Activated CD4-positive, alpha-beta T cell treated with anti-CD3 and anti-CD28 coated beads, Interleukin-2, amount 50 U/mL, for 4 hours (primary cell): ENCODE measurements around the gene FRMPD4.

Source experiments
- DNase-seq, 2 experiments: peaks; one replicate each; pipeline ENCODE4 v3.0.0-alpha.2; 2020

Gene FRMPD4

DNA sequence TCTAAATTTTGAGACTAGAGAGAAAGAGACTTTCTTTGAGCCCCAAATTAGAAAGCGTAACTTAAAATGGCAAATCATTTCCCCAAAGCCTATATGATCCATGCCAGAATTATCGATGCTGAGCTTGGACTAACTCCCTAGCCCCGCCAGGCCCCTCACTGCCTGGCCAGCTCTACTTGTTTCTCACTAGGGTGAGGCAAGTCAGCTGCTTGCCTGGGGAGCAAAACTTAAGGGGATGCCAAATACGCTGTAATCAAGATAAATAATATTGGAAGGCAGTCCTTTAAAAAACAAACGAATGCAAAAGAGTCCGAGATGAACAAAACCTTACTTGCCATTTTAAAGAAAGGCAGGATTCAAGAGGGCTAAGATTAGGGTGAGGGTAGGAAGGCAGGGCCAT is 236.0 kb downstream of the FRMPD4 start:
- no peak for DNase-seq

DNA sequence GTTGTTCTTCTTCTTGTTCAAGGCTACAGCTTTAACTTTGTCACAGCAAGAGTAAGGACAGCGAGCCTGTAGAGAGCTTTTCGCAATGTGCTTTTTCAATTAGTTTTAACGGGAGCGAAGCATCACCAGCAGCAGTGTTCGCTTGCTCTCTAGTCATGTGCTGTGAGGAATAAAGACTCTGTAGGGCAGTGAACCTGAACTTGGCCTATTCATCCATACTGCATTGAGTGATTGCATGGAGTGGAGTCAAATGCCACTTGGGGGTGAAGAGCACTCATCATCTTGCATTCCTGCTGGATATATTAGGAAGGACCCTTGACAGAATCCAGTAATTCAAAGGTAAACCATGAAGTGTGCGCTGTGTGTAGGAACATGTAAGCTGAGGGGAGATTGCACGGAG is 240.0 kb downstream of the FRMPD4 start:
- no peak for DNase-seq

DNA sequence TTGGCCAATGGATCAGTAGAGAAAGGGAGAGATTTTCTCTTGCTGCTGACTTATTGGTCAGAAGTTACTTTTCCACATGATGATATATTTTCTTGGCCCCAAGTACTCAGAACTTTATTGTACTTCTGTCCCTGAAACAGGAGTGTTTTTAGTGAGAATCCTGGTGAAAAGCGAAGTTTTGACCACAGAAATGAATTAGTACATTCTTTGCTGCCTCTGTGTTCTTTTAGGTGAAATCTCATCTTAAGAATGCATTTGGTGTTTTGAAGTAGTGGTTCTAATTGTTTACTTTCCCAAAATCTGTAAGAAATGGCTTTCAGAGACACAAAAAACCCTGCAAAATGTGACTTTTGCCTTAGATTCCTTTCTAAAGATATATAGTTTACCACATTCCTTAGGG is 240.4 kb downstream of the FRMPD4 start:
- no peak for DNase-seq

DNA sequence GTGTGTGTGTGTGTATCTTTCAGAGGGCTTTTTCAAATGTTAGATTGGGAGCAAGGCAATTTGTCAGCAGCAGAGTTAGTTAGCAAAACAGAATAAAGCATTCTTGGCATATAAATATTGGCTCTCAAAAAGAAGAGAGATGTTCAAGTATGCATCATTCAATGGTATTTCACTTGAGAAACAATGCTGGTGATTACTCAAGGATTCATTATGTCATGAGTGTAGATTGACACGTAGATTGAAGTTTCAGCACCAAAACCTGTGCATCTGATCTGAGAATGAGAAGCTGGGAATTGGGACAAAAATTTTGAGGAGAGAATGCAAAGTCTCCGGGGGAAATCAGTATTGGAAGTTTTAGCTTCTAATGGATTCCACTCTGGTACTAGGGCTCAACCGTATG is 241.4 kb downstream of the FRMPD4 start:
- no peak for DNase-seq

DNA sequence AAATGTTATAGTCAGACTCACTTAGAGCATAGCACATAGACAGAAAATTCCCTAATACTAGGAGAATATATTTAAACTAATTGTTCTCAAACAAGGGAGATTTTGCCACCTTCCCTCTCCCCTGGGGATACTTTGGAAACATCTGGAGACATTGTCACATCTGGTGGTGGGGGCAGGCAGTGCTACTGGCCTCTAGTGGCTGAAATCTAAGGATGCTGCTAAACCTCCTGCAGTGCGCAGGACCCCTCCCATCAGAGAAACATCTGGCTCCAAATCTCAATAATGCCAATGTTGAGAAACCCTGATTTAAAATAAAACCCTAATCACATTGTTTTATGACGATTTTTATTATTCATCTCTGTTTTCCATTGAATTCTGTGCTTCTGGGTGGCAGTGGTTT is 244.9 kb downstream of the FRMPD4 start:
- no peak for DNase-seq

DNA sequence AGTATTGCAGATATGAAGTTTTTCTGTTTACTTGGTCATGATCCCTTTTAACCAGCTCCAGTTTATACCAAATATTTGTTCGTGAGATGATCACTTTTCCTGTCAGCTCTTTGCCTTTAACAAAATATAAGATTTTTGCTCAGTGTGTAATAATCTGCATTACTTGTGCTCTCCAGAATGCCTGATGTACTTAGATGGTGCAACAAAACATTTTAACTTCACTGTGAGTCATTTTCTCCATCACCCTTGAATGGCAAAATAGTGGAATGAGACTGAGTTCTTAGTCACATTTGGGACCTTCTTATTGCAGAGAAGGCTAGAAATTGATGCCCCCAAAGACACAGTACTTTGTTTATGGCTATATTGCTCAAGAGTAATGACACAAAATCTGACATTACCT is 252.0 kb downstream of the FRMPD4 start:
- DNase-seq = no peak

DNA sequence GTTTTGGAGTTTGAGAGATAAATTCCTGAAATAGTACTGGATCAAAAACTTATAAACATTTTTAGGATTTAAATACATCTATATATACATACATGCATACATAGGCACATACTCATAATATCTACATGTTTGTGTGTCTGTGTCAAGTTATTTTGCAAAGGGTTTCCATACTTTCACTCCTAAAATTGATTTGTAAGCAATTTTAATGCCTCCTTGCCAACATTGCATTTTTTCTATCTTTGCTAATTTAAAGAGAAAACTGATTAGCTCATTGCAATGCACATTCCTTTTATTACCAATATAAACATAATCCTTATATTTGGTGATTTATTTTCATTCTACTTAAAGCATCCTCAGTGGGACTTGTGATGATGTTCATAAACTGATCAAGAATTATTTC is 258.3 kb downstream of the FRMPD4 start:
- DNase-seq = no peak

DNA sequence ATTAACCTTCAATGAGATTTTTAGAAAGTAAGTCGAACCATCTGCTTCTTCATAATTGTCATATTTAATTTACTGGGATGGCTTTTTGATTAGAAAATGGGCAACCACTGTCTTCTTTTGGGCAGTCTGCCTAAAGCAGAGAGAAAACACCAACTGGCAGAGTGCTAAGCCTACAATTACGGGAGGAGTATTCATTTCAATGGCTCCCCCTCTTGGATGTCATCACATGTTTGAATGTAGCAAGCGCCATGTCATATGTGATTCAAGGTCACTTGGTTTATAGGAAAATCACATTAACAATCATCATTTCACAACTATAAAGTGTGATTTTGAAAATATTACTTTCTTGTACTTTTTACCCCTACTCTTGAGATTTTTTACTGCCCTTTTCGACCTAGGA is 261.9 kb downstream of the FRMPD4 start:
- DNase-seq = no peak

DNA sequence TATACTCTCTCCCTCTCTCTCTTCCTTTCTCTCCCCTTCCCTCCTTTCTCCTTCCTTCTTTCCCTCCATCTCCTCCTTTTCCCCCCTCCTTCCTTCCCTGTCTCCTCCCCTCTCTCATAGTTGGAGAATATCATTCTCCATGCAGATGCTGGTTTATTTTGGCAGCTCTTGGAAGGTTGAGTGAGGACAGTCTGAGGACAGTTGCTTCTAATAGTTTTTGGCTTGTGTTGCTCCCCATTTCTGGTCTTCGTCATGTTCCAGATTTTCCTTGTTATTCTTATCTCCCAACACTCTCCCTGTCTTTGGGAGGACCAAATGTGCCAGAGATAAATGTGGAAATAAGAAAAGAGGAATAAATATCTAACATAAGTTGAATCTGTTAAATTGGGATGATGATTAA is 263.0 kb downstream of the FRMPD4 start:
- no peak for DNase-seq

DNA sequence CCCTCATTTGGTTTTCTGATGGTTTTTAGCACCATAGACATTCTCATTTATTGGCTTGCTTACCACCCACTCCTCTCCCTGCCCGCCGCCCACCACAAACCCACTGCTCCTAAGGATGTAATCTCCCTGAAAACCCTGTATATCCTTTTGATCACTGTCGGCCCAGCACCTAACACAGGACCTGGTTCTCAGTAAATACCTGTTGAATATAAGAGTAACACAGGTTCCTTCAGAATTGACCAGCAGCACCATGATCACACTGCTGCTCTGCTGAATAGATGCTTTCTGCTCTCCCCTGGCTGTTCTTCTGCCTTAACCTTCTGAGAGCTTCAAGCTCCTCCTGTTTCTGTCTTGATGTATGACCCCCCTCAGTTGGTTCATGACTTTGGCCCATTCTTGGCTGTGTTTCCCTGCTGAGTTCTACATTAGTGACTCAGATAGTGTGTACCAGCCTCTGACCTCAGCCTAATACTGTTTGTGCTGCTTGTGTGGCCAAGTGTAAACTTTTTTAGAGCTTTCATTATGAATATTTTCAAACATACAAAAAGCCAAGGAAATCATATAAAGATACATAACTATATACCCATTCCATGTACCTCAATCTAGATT is 265.3 kb downstream of the FRMPD4 start:
- DNase-seq = no peak

DNA sequence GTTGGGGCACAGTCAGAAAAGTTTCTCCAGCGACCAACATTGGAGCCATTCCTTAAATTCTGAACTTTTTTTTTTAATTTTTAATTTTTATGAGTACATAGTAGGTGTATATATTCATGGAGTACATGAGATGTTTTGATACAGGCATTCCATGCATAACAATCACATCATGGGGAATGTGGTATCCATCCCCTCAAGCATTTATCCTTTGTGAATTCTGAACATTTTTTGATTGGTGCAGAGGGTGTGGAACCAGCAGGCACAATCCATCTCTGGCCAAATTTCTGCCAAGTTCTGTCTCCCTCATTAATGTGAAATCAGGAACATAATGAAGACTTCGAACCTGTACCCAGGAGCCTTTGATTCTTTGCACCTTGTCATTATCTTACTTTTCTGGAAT is 267.0 kb downstream of the FRMPD4 start:
- DNase-seq = no peak

DNA sequence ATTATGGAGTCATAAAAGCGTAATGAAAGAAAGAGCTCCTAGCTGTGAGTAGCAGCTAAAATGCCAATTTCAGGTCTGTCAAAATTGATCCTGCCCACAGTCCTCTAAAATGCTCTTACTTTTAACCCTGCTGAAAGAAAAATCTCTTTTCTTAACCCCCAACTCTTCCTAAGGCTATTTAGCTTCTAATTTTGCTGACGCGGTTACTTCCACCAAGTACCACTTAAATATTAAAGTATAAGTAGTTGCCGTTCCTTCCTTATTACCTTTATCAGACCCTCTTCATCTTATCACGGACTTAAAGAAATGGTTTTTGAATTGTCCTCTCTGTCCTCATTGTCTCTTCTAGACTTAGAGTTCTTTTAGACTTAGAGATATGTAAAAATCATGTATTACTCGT is 272.2 kb downstream of the FRMPD4 start:
- no peak for DNase-seq

DNA sequence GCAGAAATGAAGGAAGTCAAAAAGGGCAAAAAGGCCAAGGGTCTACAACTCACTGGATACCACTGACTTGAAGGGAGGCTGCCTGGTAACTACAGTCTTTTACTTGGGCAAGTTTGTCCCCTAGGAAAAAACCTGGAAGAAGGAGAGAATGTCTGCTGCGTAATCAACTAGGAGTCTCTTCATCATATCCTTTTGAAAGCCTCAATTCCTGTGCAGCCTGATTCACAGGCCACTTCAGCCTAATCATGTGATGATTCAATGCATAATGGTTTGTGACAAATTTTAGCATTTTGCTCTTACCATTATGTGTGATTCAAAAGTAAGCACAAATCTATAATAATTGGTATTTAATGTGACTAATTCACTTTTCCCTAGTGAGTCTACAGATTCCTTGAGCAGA is 273.6 kb downstream of the FRMPD4 start:
- DNase-seq = no peak

DNA sequence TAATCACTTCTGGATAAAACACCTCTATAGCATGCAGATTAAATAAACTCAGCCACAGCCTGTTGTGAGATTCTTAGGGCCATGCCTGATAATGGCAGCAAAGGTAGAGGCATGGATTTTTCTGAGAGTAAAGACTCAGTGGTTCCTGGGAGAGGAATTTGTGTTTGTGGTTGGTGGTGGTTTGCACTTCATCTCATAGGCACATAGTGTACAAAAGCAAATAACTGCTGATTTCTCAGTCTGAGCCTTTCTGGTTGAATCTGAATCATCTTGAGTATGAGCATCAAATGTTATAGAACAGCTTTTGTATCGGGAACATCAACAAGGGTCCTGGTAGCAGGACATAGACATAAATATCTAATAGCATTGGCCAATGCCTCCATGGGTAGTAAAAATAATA is 274.3 kb downstream of the FRMPD4 start:
- no peak for DNase-seq

DNA sequence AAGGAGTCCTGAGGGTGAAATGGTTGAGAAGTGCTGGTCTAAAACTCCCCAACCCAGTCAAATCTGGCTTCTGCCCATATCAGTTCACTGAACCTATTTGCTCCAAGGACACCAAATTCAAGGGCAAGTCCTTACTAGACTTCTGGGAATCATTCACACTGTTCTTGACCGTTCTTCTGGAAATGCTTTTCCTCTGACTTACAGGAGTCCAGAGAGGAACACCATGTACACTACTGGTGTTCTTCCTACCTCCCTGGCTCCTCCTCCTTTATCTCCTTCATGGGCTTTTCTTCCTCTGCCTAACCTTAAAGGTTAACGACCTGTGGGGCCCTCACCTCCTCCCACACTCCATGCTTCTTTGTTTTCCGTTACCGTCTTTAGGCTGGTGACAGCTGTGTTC is 281.3 kb downstream of the FRMPD4 start:
- DNase-seq = no peak

DNA sequence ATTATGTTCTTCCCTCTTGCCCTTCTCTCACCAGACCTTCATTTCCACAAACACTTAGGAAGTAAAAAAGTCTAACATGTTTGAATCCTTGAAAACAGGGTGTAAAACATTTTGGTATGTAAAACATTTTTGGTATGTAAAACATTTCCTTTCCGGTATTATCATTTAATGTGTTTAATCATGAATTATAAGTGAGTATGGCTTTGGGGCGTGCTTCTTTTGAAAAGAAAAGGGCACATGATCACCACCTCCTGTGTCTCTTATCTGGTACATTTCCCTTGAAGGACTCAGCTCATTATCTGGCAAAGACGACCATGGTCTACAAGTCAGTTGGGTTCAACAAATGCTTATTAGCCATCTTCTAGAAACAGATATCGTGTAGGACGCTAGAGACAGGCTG is 283.6 kb downstream of the FRMPD4 start:
- no peak for DNase-seq

DNA sequence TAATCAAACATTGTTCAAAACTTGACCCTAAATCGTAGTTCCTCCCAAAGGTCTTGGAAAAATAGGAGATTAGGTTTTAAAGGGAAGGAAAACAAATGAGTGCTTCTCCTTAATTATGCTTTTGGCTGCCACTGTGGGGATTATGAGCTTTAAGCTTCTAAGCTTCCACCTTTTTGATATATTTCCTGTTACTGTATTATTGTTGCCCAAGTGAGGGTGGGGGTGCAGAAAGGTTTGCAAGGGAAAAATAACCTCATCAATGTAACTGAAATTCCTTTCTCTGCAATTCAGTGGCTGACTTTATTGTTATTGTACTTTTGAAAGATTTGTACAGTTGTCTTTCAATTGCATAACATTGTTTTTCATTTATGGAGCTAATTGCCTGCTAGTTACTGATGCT is 285.1 kb downstream of the FRMPD4 start:
- DNase-seq = no peak

DNA sequence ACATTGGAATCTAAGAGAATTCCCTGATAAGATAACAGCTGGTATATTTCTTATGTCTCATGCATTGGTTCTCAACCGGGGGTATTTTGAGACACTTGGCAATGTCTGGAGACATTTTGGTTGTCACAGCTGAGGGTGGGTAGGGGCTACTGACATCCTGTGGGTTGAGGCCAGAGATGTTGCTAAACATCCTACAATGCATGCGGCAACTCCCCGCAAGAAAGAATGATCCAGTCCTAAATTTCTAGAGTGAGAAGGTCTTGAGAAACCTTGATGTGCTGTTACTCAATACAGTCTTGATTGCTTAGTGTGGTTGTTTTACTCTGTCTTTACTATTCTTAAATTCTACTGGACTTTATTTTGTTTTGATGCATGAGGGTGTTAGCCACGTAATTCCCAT is 287.2 kb downstream of the FRMPD4 start:
- no peak for DNase-seq

DNA sequence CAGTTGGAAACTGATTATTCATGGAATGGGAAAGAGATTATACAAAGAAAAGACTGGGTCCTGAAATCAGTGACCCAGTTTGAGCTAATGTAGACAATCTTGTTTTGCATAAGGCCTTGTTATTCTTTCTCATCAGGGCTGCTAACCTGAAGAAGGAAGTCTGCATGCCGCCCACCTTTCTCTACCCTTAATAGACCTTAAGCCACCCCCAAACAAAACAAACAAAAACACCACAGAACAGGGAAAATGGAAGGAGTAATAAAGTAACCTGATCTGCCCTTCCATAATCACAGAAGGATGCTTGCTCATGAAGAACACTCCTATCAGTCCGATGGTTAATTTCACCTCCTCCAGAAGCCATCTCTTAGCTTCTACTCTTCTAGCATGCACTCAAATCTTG is 288.1 kb downstream of the FRMPD4 start:
- DNase-seq = no peak

DNA sequence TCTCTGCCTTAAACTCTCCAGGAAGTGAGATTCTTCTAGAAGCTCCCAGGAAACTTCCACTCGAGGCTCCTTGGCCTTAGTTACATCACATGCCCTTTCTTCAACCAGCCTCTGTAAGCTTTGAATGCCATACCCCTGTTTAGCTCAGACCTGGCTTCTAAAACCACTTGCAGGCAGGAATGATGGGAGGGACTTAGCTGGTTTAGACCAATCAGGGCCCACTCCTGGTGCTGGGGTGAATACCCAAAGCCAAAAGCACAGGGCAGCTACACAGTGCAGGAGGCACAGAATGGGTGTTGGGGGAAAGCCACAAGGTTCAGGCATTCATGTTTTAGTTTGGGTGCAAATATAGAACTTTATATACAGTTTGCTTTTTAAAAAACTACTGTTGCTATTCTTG is 296.2 kb downstream of the FRMPD4 start:
- DNase-seq = no peak

DNA sequence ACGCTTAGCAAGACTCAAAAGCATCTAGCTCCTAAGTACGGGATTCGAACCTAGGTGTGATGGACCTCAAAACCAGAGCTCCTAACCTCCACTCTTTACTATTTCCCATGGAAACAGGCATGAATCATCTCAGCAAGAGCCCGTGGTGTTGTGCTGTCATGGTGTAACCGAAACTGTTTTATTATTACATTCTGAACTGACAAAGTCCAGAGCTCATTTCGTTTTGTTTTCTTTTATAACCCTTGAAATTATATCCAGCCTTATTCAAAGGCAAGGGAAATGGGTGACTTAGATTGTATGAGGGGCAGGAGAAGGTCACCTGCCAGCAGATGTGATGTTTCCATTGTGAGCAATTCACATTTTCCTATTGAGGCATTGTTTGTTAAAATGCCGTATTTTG is 301.1 kb downstream of the FRMPD4 start:
- DNase-seq = no peak

DNA sequence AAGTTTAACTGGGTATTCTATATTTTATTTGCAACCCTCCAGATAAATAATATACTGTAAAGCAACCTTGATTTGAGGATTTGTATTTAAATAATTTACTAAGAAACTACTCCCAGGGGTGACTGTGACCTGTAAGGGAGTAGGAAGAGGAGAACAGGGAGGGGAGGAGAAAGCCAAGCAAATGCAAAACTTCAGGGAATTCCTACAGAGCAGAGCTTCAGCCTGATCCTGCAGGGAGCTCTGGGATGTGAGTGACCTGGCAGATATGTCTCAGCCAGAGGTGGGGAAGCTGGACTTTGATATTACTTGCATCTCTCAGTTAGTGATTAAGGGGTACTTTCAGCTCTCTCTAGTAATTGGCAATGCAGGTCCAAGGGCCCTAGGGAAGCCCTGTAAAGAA is 302.0 kb downstream of the FRMPD4 start:
- DNase-seq = no peak

DNA sequence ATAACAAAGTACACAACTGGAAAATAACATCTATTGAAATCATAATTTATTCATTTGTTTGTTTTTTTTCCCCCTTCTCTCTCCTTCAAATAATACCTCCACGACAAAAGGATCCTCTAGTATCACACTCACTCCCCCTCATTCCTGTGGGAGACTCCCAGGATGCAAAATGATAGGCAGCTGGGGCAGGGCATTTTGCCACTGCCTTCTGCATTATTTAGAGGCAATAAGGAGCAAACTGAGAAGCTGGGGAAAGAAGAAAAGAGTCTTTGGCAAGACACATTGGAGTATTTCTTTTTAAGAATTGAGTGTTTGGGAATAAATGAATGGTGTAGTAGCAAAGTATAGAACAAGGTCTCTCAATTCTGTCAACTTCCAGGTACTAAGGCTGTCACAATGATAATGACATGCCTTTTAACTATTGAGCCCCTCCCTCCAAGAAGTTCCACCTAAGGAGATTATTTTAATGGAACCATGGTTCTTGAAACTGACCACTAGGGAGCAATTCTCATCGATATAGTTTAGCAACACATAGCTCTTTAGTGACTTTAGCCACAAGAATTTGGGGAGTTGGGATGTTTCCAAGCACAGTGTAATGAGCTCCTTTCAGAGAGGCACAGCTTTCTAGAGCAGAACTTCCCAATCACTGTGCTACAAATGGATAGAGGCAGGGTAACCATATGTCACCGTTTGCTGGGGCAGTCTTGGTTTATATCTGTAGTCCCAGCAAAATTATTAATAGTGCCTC is 303.3 kb downstream of the FRMPD4 start:
- no peak for DNase-seq

DNA sequence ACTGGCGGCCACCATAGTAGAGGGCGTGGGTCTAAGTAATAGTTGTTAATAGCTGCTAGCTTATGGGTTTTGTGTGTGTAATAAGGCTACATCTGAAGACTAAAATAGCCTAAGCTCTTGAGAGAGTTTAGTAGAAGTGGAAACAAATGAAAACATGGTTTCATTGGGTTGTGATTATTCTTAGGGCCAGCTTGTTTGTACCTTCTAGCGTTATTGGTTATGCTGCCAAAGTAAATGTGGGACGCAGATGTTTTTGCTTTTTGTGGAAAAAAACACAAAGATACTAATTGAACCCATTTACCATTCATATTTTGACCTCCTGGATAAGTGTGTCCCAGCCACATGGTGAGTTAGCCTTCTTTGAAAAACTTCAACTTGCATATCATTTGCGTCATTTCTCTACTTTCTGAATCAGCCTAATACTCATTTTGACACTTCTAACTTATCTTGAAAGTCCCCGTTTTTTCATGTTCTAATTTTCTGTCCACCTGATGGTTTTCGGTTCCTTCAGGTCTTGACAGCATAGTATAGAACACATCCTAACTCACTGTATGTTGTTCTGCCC is 305.3 kb downstream of the FRMPD4 start:
- no peak for DNase-seq
